Osteoblast (primary cell): Measurements from ENCODE around the gene CNTNAP5. TPM values are rescaled to one million over a fixed set of nuclear protein-coding genes. Genes with fewer than 3 reads are reported as not detected.

Source experiments
- DNase-seq: peaks from one replicate; pipeline ENCODE4 v3.0.0; 2011; ENCODE audit warnings: low spot score, mixed read lengths; ENCODE audit not compliant: insufficient read length; ENCODE audit errors: missing footprints
- H2AFZ ChIP-seq: 2 replicates; pipeline ENCODE4 v1.6.0; 2011; ENCODE audit warnings: mild to moderate bottlenecking, low read length
- H3K27ac ChIP-seq: 2 replicates; pipeline ENCODE4 v1.5.1; 2011; ENCODE audit warnings: mild to moderate bottlenecking, low read depth, low read length, moderate library complexity
- H3K27me3 ChIP-seq: 2 replicates; pipeline ENCODE4 v1.6.0; 2012; ENCODE audit warnings: mild to moderate bottlenecking, control low read depth, inconsistent platforms, low read length, moderate library complexity; ENCODE audit not compliant: insufficient read depth
- H3K36me3 ChIP-seq: 2 replicates; pipeline ENCODE4 v1.5.1; 2011; ENCODE audit warnings: mild to moderate bottlenecking, low read length, control low read depth, moderate library complexity; ENCODE audit not compliant: insufficient read depth
- H3K4me1 ChIP-seq: 2 replicates; pipeline ENCODE4 v1.5.1; 2011; ENCODE audit warnings: mild to moderate bottlenecking, low read length, control low read depth, moderate library complexity; ENCODE audit not compliant: insufficient read depth
- H3K4me2 ChIP-seq: 2 replicates; pipeline ENCODE4 v1.6.0; 2011; ENCODE audit warnings: mild to moderate bottlenecking, low read length; ENCODE audit not compliant: insufficient read depth
- H3K4me3 ChIP-seq: fragments of 200-600 bp; sonication (generic); 3 replicates; pipeline ENCODE4 v1.5.1; 2012; ENCODE audit warnings: mild to moderate bottlenecking, low read length, inconsistent platforms; ENCODE audit not compliant: insufficient read depth
- H3K79me2 ChIP-seq: 2 replicates; pipeline ENCODE4 v1.6.0; 2012; ENCODE audit warnings: mild to moderate bottlenecking, low read length, control low read depth, inconsistent platforms; ENCODE audit not compliant: insufficient read depth
- H3K9me3 ChIP-seq: 2 replicates; pipeline ENCODE4 v1.5.1; 2011; ENCODE audit warnings: low read depth, low read length, control low read depth
- H4K20me1 ChIP-seq: 2 replicates; pipeline ENCODE4 v1.6.0; 2012; ENCODE audit warnings: mild to moderate bottlenecking, low read length, control low read depth; ENCODE audit not compliant: insufficient read depth
- total RNA-seq: library from RNA; depleted of rRNA; stranded (reverse); fragments of >200 nt; gene quantifications from 2 replicates; pipeline ENCODE4 v1.2.3, GENCODE V29; 2012
- TF ChIP-seq, protein P1 (sequence below): IDR thresholded peaks from 2 replicates; pipeline ENCODE4 v1.5.1; 2011; ENCODE audit warnings: mild to moderate bottlenecking, low read depth, low read length, moderate library complexity; ENCODE audit errors: extremely low read depth

The CNTNAP5 gene
- total RNA-seq, 1 donor: not detected

DNA sequence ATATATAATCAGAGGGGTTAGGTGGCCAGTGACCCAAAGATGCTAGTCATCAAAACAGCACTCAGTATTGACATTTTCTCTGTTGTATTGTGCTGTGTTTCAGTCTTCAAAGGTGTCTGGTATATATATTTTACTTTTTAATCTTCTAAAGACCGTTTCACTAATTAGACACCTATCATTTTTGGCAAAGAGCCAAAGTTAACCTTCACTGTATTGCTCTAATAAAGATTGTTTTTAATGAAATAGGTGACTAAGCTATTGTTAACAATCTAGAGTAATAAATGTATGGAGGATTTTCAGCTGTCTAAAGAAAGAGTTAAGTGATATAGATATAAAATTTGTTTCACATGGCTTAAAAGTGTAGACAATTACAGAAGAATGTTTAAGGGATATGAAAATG, 264.0 kb downstream of the CNTNAP5 start:
- Histone ChIP-seq H3K27me3 (no peaks in the 10 kb centered on the region), H2AFZ (no peak overlapping the region), H3K27ac (no peak overlapping the region), H3K79me2 (no peaks in the 10 kb centered on the region), H3K36me3 (no peaks in the 10 kb centered on the region), H3K4me2 (no peak overlapping the region), H3K9me3 (peaks cover 3% of the 10 kb centered on the region), H4K20me1 (no peaks in the 10 kb centered on the region), H3K4me1 (no peaks in the 10 kb centered on the region), H3K4me3 (no peak overlapping the region)
- DNase-seq: no peak
- TF ChIP-seq, protein P1, sequence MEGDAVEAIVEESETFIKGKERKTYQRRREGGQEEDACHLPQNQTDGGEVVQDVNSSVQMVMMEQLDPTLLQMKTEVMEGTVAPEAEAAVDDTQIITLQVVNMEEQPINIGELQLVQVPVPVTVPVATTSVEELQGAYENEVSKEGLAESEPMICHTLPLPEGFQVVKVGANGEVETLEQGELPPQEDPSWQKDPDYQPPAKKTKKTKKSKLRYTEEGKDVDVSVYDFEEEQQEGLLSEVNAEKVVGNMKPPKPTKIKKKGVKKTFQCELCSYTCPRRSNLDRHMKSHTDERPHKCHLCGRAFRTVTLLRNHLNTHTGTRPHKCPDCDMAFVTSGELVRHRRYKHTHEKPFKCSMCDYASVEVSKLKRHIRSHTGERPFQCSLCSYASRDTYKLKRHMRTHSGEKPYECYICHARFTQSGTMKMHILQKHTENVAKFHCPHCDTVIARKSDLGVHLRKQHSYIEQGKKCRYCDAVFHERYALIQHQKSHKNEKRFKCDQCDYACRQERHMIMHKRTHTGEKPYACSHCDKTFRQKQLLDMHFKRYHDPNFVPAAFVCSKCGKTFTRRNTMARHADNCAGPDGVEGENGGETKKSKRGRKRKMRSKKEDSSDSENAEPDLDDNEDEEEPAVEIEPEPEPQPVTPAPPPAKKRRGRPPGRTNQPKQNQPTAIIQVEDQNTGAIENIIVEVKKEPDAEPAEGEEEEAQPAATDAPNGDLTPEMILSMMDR: no peak

DNA sequence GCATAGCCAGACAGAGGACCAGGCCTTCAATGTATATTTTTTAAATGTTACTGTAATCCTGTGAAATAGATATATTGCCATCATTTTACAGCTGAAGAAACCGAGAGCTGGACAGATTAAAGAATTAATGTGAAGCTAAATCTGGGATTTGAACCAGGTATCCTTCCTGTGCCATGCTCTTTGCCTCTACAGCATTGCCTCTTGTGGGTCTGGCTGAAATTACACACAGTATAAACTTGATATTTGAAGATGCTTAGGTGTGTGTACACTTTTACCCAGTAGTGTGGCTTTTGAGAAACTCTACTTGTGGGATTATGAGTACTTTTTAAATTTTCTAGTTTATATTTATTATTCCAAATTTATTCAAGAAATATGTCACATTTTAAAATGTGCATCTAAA, 264.5 kb downstream of the CNTNAP5 start:
- Histone ChIP-seq H3K4me1 (no peaks in the 10 kb centered on the region), H3K9me3 (peaks cover 3% of the 10 kb centered on the region), H4K20me1 (no peaks in the 10 kb centered on the region)

DNA sequence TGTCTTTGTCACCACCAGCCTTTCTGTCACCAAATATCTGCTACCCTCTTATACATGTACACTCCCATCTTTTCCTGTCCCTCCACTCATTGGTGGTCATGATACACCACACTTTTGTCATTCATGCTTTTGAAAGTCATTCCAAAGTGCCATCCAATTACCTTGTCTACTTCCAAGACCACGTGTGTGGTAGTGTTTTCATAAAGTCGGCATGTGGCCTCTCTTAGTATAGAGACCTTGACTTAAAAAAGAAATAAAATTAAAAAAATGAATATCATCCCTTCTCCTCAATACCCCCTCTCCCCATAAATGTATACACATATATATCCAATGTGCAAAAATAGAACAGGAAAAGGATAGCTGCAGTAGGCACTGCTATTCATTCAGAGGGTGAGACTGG, 271.4 kb downstream of the CNTNAP5 start:
- Histone ChIP-seq H3K27ac (no peak overlapping the region), H3K4me1 (no peaks in the 10 kb centered on the region), H3K4me2 (no peak overlapping the region), H3K9me3 (peaks cover 3% of the 10 kb centered on the region), H3K27me3 (no peaks in the 10 kb centered on the region), H2AFZ (no peak overlapping the region), H3K4me3 (no peak overlapping the region), H3K79me2 (no peaks in the 10 kb centered on the region), H4K20me1 (no peaks in the 10 kb centered on the region), H3K36me3 (no peaks in the 10 kb centered on the region)
- no peak for DNase-seq
- TF ChIP-seq, protein P1: no peak

More for the DNA sequence above, 264.5 kb downstream of the CNTNAP5 start:
- Histone ChIP-seq H3K27me3 (no peaks in the 10 kb centered on the region), H3K27ac (no peak overlapping the region), H3K4me3 (no peak overlapping the region), H3K79me2 (no peaks in the 10 kb centered on the region), H3K4me2 (no peak overlapping the region), H2AFZ (no peak overlapping the region), H3K36me3 (no peaks in the 10 kb centered on the region)
- DNase-seq: no peak
- TF ChIP-seq, protein P1: no peak

DNA sequence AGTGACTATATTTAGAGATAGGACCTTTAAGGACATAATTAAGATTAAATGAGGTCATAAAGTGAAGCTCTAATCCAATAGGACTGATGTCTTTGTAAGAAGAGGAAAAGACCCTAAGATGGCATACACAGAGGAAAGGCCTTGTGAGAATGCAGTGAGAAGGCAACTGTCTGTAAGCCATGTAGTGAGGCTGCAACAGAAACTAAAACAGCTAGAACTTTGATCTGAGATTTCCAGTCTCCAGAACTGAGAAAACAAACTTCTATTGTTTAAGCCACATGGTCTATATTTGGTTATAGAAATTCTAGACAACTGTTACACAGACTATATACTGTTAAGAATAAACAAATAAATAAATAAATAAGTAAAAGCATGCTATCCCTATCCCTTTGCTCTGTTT, 276.8 kb downstream of the CNTNAP5 start:
- TF ChIP-seq, protein P1: no peak
- Histone ChIP-seq H3K4me3 (no peak overlapping the region), H3K4me1 (no peaks in the 10 kb centered on the region), H3K27me3 (no peaks in the 10 kb centered on the region), H2AFZ (no peak overlapping the region), H3K4me2 (no peak overlapping the region), H3K36me3 (no peaks in the 10 kb centered on the region), H4K20me1 (no peaks in the 10 kb centered on the region), H3K9me3 (no peaks in the 10 kb centered on the region), H3K79me2 (no peaks in the 10 kb centered on the region), H3K27ac (no peak overlapping the region)
- no peak for DNase-seq
